GM12872 (cell line): ENCODE results near the gene A3GALT2.

Source experiments
- TF ChIP-seq, protein P1 (sequence below): IDR thresholded peaks from 3 replicates; pipeline ENCODE4 v1.5.1; 2011; ENCODE audit warnings: low read depth, mild to moderate bottlenecking, low read length, moderate library complexity; ENCODE audit not compliant: insufficient read depth

The A3GALT2 gene

GRCh38 chr1:33263890-33264504, 56.9 kb downstream of the A3GALT2 start:
- TF ChIP-seq, protein P1, sequence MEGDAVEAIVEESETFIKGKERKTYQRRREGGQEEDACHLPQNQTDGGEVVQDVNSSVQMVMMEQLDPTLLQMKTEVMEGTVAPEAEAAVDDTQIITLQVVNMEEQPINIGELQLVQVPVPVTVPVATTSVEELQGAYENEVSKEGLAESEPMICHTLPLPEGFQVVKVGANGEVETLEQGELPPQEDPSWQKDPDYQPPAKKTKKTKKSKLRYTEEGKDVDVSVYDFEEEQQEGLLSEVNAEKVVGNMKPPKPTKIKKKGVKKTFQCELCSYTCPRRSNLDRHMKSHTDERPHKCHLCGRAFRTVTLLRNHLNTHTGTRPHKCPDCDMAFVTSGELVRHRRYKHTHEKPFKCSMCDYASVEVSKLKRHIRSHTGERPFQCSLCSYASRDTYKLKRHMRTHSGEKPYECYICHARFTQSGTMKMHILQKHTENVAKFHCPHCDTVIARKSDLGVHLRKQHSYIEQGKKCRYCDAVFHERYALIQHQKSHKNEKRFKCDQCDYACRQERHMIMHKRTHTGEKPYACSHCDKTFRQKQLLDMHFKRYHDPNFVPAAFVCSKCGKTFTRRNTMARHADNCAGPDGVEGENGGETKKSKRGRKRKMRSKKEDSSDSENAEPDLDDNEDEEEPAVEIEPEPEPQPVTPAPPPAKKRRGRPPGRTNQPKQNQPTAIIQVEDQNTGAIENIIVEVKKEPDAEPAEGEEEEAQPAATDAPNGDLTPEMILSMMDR: no peak

- TF ChIP-seq, protein P1: no peak
These were observed 59.6 kb downstream of the A3GALT2 start for GRCh38 chr1:33261344-33261743.

GRCh38 chr1:33260439-33260838, 60.5 kb downstream of the A3GALT2 start:
- TF ChIP-seq, protein P1: no peak

DNA sequence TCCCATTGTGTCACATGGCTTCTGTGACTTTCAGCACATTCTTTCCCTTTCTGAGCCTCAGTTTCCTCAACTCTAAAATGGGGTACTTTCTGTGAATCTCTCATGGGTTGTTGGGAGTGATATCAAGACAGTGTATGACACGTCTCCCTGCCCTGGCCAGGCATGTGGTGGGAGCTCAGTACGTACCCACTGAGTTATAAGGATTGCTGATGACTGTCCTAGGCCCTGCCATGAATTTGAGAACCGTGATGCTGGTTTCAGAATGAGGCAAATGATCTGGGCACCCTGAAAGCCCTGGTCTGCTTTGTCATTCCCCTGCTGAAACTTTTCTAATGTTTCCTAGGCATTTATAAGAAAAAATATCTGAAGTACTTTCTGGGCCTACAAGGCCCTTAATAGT, 61.0 kb downstream of the A3GALT2 start:
- TF ChIP-seq, protein P1: no peak

GRCh38 chr1:33258788-33259274, 62.1 kb downstream of the A3GALT2 start:
- TF ChIP-seq, protein P1: no peak

DNA sequence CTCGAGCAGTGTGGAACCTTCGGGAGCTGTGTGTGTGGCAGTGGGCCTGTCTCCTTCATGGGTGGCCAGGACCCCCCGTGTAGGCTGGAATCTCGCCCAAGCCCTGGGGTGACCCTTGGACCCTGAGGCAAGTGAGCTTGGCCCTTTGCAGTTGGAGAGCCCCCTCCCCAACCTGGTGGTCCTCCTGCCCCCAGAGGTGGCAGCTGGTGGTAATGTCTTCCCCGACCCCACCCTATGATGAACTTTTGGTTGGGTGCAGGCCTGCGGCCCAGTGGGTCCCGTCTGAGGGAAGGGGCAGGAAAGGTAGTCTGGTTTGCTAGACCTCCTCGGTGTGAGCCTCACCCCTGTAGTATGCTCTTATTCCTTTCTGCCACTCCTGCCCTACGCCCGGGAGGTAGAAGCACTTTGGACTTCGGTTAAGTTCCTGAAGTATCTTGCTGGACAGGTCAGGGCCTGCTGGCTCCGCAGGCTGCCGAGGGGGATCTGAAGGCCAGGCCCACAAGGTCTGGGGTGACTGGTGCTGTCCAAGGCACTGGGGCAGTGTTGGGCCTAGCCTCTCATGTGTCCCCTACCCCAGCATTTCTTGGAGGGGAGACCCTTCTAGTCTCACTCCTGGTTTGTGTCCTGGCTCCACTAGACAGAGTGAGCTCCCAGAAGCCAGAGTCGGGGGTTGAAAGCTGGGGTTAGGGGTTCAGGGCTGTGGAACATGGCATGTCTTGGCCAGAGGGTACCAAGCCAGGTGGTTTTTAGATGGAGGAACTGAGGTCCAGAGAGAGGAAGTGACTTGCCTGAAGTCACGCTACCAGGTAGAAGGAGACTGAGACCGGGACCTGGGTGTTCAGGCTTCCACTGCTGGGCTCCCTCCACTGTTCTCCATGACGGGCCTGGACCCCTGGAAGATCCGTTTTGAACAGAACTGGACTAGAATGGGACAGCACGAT, 62.9 kb downstream of the A3GALT2 start:
- TF ChIP-seq, protein P1: no peak

GRCh38 chr1:33257207-33257771, 63.6 kb downstream of the A3GALT2 start:
- TF ChIP-seq, protein P1: no peak
